Kasumi-1 (cell line): ENCODE results near the gene PRICKLE2.

Experiments used
- DNase-seq, 2 experiments: peaks; one replicate each; lab custom pipeline; 2025; lab: John Stamatoyannopoulos, UW

The PRICKLE2 gene

GRCh38 chr3:64131725-64132469 lies 93.4 kb downstream of the PRICKLE2 start:
- DNase-seq: no peak

GRCh38 chr3:64130436-64130835 lies 94.8 kb downstream of the PRICKLE2 start:
- DNase-seq: no peak

GRCh38 chr3:64129581-64129980 lies 95.7 kb downstream of the PRICKLE2 start:
- DNase-seq: no peak

GRCh38 chr3:64129106-64129505 lies 96.2 kb downstream of the PRICKLE2 start:
- no peak for DNase-seq

GRCh38 chr3:64125561-64125960 lies 99.7 kb downstream of the PRICKLE2 start:
- DNase-seq: no peak

- DNase-seq: no peak
Observed at GRCh38 chr3:64123931-64124330, 101.3 kb downstream of the PRICKLE2 start.

GRCh38 chr3:64122476-64122875 lies 102.8 kb downstream of the PRICKLE2 start:
- no peak for DNase-seq

GRCh38 chr3:64121750-64122311 lies 103.4 kb downstream of the PRICKLE2 start:
- no peak for DNase-seq

- no peak for DNase-seq
Observed at GRCh38 chr3:64120876-64121275, 104.4 kb downstream of the PRICKLE2 start.

- no peak for DNase-seq
Observed at GRCh38 chr3:64117483-64117882, 107.8 kb downstream of the PRICKLE2 start.

- no peak for DNase-seq
Observed at GRCh38 chr3:64114651-64115050, 110.6 kb downstream of the PRICKLE2 start.

GRCh38 chr3:64111872-64112271 lies 113.4 kb downstream of the PRICKLE2 start:
- no peak for DNase-seq

- DNase-seq: no peak
Observed at GRCh38 chr3:64111083-64111482, 114.2 kb downstream of the PRICKLE2 start.

- DNase-seq: no peak
Observed at GRCh38 chr3:64110071-64110470, 115.2 kb downstream of the PRICKLE2 start.

GRCh38 chr3:64109438-64109837 lies 115.8 kb downstream of the PRICKLE2 start:
- no peak for DNase-seq

- DNase-seq: no peak
Observed at GRCh38 chr3:64108784-64109317, 116.4 kb downstream of the PRICKLE2 start.

- no peak for DNase-seq
Observed at GRCh38 chr3:64108231-64108630, 117.0 kb downstream of the PRICKLE2 start.

GRCh38 chr3:64107190-64107589 lies 118.1 kb downstream of the PRICKLE2 start:
- no peak for DNase-seq

- no peak for DNase-seq
Observed at GRCh38 chr3:64105816-64106215, 119.5 kb downstream of the PRICKLE2 start.

GRCh38 chr3:64104691-64105111 lies 120.6 kb downstream of the PRICKLE2 start:
- no peak for DNase-seq

GRCh38 chr3:64104006-64104405 lies 121.3 kb downstream of the PRICKLE2 start:
- no peak for DNase-seq

- no peak for DNase-seq
Observed at GRCh38 chr3:64103131-64103530, 122.1 kb downstream of the PRICKLE2 start.

GRCh38 chr3:64102147-64102546 lies 123.1 kb downstream of the PRICKLE2 start:
- no peak for DNase-seq

GRCh38 chr3:64099316-64099715 lies 126.0 kb downstream of the PRICKLE2 start:
- no peak for DNase-seq
